AG04449 (cell line): ENCODE data around the gene COL6A3.

Experiments
- CTCF ChIA-PET: fragments of 350-600 bp; formaldehyde crosslinking; extraction: SDS; loops from one replicate; lab custom pipeline; 2021; ENCODE audit warnings: antibody characterized with exemption; lab: Yijun Ruan, JAX
- POLR2A ChIA-PET: fragments of 400-600, 350-600 bp; formaldehyde crosslinking; extraction: SDS; loops from one replicate; lab custom pipeline; 2020; ENCODE audit warnings: antibody characterized with exemption, inconsistent platforms; lab: Yijun Ruan, JAX
- DNase-seq: peaks from one replicate; pipeline ENCODE4 v3.0.0-alpha.2; 2010; ENCODE audit warnings: low read depth, low spot score
- H3K4me3 ChIP-seq: 2 replicates; pipeline ENCODE4 v1.5.1; 2011; ENCODE audit warnings: low read depth, mild to moderate bottlenecking, control low read depth, low read length
- CTCF ChIP-seq: IDR thresholded peaks from one replicate; pipeline ENCODE4 v1.5.1; 2011; ENCODE audit warnings: mild to moderate bottlenecking, moderate library complexity, low read length, control low read depth, inconsistent platforms; ENCODE audit not compliant: insufficient read depth; ENCODE audit errors: missing control alignments

COL6A3 gene

GRCh38 chr2:237345891-237346640 lies 67.9 kb downstream of the COL6A3 start:
- TF ChIP-seq CTCF, result no peak
- ChIA-PET CTCF (interaction anchor here (0.7 to 3.0 kb wide), 6 partner anchors 10 to 191 kb away, joined by 3 to 13 read pairs (median 4); no protein-coding TSS in a partner anchor), POLR2A (interaction anchor here (0.6 to 1.1 kb wide), 2 partner anchors 68 to 190 kb away, joined by 4 read pairs; partner anchors contain the start of gene COL6A3)
- no peak for DNase-seq
- H3K4me3 ChIP-seq, result no peak overlapping the region

- CTCF ChIA-PET, result interaction anchor here (1.2 to 3.0 kb wide), 3 partner anchors 9 to 180 kb away, joined by 4 to 13 read pairs (median 10); no protein-coding TSS in a partner anchor
- TF ChIP-seq CTCF, result no peak
- no peak for DNase-seq
- POLR2A ChIA-PET, result interaction anchor here (1.1 kb wide), 1 partner anchor 69 kb away, joined by 4 read pairs; the partner anchor contains the start of gene COL6A3
- no peak overlapping the region for H3K4me3 ChIP-seq
Observed at GRCh38 chr2:237345411-237345810, 68.6 kb downstream of the COL6A3 start.

- DNase-seq, result no peak
- TF ChIP-seq CTCF, result no peak
- H3K4me3 ChIP-seq, result no peak overlapping the region
- ChIA-PET CTCF (interaction anchor here (0.6 to 3.0 kb wide), 3 partner anchors 12 to 179 kb away, joined by 3 to 13 read pairs (median 4); no protein-coding TSS in a partner anchor), POLR2A (no interaction called here)
Observed at GRCh38 chr2:237344942-237345341, 69.0 kb downstream of the COL6A3 start.

GRCh38 chr2:237343993-237344392 lies 70.0 kb downstream of the COL6A3 start:
- DNase-seq, result no peak
- POLR2A ChIA-PET, result no interaction called here
- TF ChIP-seq CTCF, result no peak
- H3K4me3 ChIP-seq, result no peak overlapping the region
- CTCF ChIA-PET, result interaction anchor here (0.6 to 3.0 kb wide), 3 partner anchors 10 to 178 kb away, joined by 3 to 13 read pairs (median 3); no protein-coding TSS in a partner anchor

- no peak for TF ChIP-seq CTCF
- POLR2A ChIA-PET, result no interaction called here
- CTCF ChIA-PET, result interaction anchor here (0.9 to 2.7 kb wide), 3 partner anchors 10 to 187 kb away, joined by 3 to 16 read pairs (median 4); no protein-coding TSS in a partner anchor
- DNase-seq, result no peak
- H3K4me3 ChIP-seq, result no peak overlapping the region
Observed at GRCh38 chr2:237341872-237342271, 72.1 kb downstream of the COL6A3 start.

- CTCF ChIA-PET, result interaction anchor here (0.6 to 2.8 kb wide), 2 partner anchors 172 to 183 kb away, joined by 3 to 23 read pairs; no protein-coding TSS in a partner anchor
Observed at GRCh38 chr2:237337586-237337985, 76.4 kb downstream of the COL6A3 start.

More at GRCh38 chr2:237337586-237337985, 76.4 kb downstream of the COL6A3 start:
- TF ChIP-seq CTCF, result no peak
- POLR2A ChIA-PET, result no interaction called here
- no peak overlapping the region for H3K4me3 ChIP-seq
- DNase-seq, result no peak
